ENCODE data around the gene DLX4.

The DLX4 gene

GRCh38 chr17:50014471-50015088, 45.6 kb downstream of the DLX4 start:
- DNase-seq (ENCODE audit: low read depth) = no peak

DNA sequence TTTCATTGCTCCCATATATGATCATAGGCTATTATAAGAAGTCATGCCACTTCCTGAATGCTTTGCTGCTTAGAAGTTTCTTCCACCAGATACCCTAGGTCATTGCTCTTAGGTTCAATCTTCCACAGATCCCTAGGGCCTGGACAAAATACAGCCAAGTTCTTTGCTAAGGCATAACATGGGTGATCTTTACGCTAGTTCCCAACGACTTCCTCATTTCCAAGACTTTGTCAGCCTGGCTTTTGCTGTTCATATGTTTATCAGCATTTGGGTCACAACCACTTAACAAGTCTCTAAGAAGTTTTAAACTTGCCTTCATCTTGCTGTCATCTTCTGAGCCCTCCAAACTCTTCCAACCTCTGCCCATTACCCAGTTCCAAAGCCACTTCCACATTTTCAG, 46.2 kb downstream of the DLX4 start:
- DNase-seq (ENCODE audit: low read depth) = no peak

DNA sequence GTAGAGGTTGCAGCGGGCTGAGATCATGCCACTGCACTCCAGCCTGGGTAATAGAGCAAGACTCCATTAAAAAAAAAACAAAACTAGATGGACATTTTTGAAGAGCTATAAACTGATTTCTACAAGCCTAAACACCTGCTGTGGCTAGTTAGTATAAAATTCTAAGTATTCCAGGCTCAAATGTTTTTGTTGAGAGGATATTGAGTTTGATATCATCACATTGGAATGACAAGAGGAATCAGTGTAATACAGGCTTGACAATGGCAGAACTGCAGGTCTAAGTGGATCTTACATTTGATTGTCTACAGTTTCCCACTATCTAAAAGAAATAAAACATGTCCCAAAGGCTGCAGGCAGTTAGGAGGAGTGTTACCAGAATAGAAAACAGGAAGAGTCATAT, 49.9 kb downstream of the DLX4 start:
- DNase-seq (ENCODE audit: low read depth) = no peak

DNA sequence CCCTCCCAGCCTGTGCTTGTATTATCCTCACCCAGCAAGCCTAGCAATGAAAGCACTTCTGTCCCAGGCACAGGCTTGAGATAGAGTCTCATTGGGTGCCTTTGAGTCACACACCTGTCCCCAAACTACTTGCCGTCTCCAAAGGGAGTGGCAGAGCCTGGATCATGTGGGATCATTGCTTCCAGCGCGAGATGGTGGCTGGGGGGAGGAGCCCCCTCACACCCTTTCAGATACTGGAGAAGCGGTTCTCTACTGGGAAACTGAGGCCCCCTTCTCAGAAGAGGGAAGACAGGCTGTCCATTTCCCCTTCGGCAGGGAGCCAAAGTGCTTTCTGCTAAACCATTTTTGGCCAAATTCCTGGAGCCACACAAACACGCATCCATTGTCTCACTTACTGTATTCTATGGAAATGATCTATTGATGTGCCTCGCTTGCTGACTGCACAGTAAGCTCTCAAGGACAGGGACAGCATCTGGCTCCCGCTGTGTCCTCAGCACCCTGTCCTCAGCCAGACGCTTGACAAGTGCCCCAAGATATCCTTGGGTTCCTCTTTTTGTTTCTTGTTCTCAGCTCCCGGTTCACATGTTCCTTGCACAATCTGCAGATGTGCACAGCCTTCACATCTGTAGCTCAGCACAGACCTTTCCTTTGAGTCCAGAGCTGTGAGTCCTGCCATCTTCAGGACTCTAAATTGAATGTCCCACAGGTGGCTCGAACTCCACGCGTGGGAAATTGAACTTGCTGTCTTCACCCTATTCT, 52.0 kb downstream of the DLX4 start:
- DNase-seq (ENCODE audit: low read depth) = no peak

- DNase-seq (ENCODE audit: low read depth) = no peak
Measured at GRCh38 chr17:50021681-50022370, 52.8 kb downstream of the DLX4 start.

GRCh38 chr17:50022463-50023130, 53.6 kb downstream of the DLX4 start:
- no peak for DNase-seq (ENCODE audit: low read depth)

- no peak for DNase-seq (ENCODE audit: low read depth)
Measured at GRCh38 chr17:50023520-50023919, 54.5 kb downstream of the DLX4 start.
